Measurements from ENCODE around the gene TMPRSS11D.

TMPRSS11D gene

GRCh38 chr4:67790721-67791120 lies 93.1 kb downstream of the TMPRSS11D start:
- no peaks in the 10 kb centered on the region for H3K4me1 ChIP-seq (ENCODE audit: control insufficient read depth in 5 of 5, insufficient read depth in 5 of 5, low read length in 5 of 5)
- H3K27ac ChIP-seq (ENCODE audit: low read depth, low read length): no peak overlapping the region
- H3K36me3 ChIP-seq (ENCODE audit: control insufficient read depth in 5 of 5, insufficient read depth in 5 of 5, low read length in 5 of 5): no peaks in the 10 kb centered on the region
- H3K9me3 ChIP-seq (ENCODE audit: control insufficient read depth in 5 of 5, low read length in 5 of 5): no peaks in the 10 kb centered on the region
- no peaks in the 10 kb centered on the region for H3K27me3 ChIP-seq (ENCODE audit: control insufficient read depth in 5 of 5, insufficient read depth in 4 of 5, low read length in 5 of 5)
- no peak overlapping the region for H3K9ac ChIP-seq (ENCODE audit: low read length in 5 of 5)
- no peak overlapping the region for H3K4me3 ChIP-seq (ENCODE audit: low read depth in 1 of 5, low read length in 5 of 5)

GRCh38 chr4:67787311-67787710 lies 96.5 kb downstream of the TMPRSS11D start:
- Histone ChIP-seq H3K27me3 (ENCODE audit: control insufficient read depth in 5 of 5, insufficient read depth in 4 of 5, low read length in 5 of 5) (no peaks in the 10 kb centered on the region), H3K36me3 (ENCODE audit: control insufficient read depth in 5 of 5, insufficient read depth in 5 of 5, low read length in 5 of 5) (no peaks in the 10 kb centered on the region), H3K4me1 (ENCODE audit: control insufficient read depth in 5 of 5, insufficient read depth in 5 of 5, low read length in 5 of 5) (no peaks in the 10 kb centered on the region), H3K27ac (ENCODE audit: low read depth, low read length) (no peak overlapping the region), H3K9me3 (ENCODE audit: control insufficient read depth in 5 of 5, low read length in 5 of 5) (no peaks in the 10 kb centered on the region), H3K9ac (ENCODE audit: low read length in 5 of 5) (no peak overlapping the region), H3K4me3 (ENCODE audit: low read depth in 1 of 5, low read length in 5 of 5) (no peak overlapping the region)

GRCh38 chr4:67785528-67785927 lies 98.3 kb downstream of the TMPRSS11D start:
- H3K36me3 ChIP-seq (ENCODE audit: control insufficient read depth in 5 of 5, insufficient read depth in 5 of 5, low read length in 5 of 5): no peaks in the 10 kb centered on the region
- H3K9ac ChIP-seq (ENCODE audit: low read length in 5 of 5): no peak overlapping the region
- no peaks in the 10 kb centered on the region for H3K27me3 ChIP-seq (ENCODE audit: control insufficient read depth in 5 of 5, insufficient read depth in 4 of 5, low read length in 5 of 5)
- no peaks in the 10 kb centered on the region for H3K4me1 ChIP-seq (ENCODE audit: control insufficient read depth in 5 of 5, insufficient read depth in 5 of 5, low read length in 5 of 5)
- H3K9me3 ChIP-seq (ENCODE audit: control insufficient read depth in 5 of 5, low read length in 5 of 5): no peaks in the 10 kb centered on the region
- no peak overlapping the region for H3K27ac ChIP-seq (ENCODE audit: low read depth, low read length)
- no peak overlapping the region for H3K4me3 ChIP-seq (ENCODE audit: low read depth in 1 of 5, low read length in 5 of 5)

- H3K9me3 ChIP-seq (ENCODE audit: control insufficient read depth in 5 of 5, low read length in 5 of 5): no peaks in the 10 kb centered on the region
- H3K36me3 ChIP-seq (ENCODE audit: control insufficient read depth in 5 of 5, insufficient read depth in 5 of 5, low read length in 5 of 5): no peaks in the 10 kb centered on the region
- no peak overlapping the region for H3K4me3 ChIP-seq (ENCODE audit: low read depth in 1 of 5, low read length in 5 of 5)
- no peaks in the 10 kb centered on the region for H3K4me1 ChIP-seq (ENCODE audit: control insufficient read depth in 5 of 5, insufficient read depth in 5 of 5, low read length in 5 of 5)
- H3K27ac ChIP-seq (ENCODE audit: low read depth, low read length): no peak overlapping the region
- no peaks in the 10 kb centered on the region for H3K27me3 ChIP-seq (ENCODE audit: control insufficient read depth in 5 of 5, insufficient read depth in 4 of 5, low read length in 5 of 5)
- no peak overlapping the region for H3K9ac ChIP-seq (ENCODE audit: low read length in 5 of 5)
Observed at GRCh38 chr4:67779631-67780030, 104.2 kb downstream of the TMPRSS11D start.

GRCh38 chr4:67776746-67777145 lies 107.1 kb downstream of the TMPRSS11D start:
- H3K27ac ChIP-seq (ENCODE audit: low read depth, low read length): no peak overlapping the region

More at GRCh38 chr4:67776746-67777145, 107.1 kb downstream of the TMPRSS11D start:
- Histone ChIP-seq H3K4me1 (ENCODE audit: control insufficient read depth in 5 of 5, insufficient read depth in 5 of 5, low read length in 5 of 5) (no peaks in the 10 kb centered on the region), H3K9me3 (ENCODE audit: control insufficient read depth in 5 of 5, low read length in 5 of 5) (no peaks in the 10 kb centered on the region), H3K27me3 (ENCODE audit: control insufficient read depth in 5 of 5, insufficient read depth in 4 of 5, low read length in 5 of 5) (no peaks in the 10 kb centered on the region), H3K4me3 (ENCODE audit: low read depth in 1 of 5, low read length in 5 of 5) (no peak overlapping the region), H3K36me3 (ENCODE audit: control insufficient read depth in 5 of 5, insufficient read depth in 5 of 5, low read length in 5 of 5) (no peaks in the 10 kb centered on the region), H3K9ac (ENCODE audit: low read length in 5 of 5) (no peak overlapping the region)
